Bronchial smooth muscle cell (primary cell): ENCODE data around the gene SOX15. TPM values are rescaled to one million over a fixed set of nuclear protein-coding genes. Genes with fewer than 3 reads are reported as not detected.

Experiments used
- total RNA-seq: library from RNA; depleted of rRNA; stranded (reverse); fragments of >200 nt; gene quantifications from 2 replicates; pipeline ENCODE4 v1.2.1, GENCODE V29; 2014

The SOX15 gene
- total RNA-seq: 0.17 and 0.32 TPM in 2 replicates

GRCh38 chr17:7589891-7590691 is at the start of gene SOX15:
Gene SOX15 (minus strand): TSS chr17:7590094. CDS start chr17:7589676, 418 bp downstream.

GRCh38 chr17:7629939-7630571 is 40.2 kb upstream of the SOX15 start, which contains the start of gene SHBG:
Gene SHBG (plus strand): TSS chr17:7630135. CDS start chr17:7630173, 38 bp downstream.

GRCh38 chr17:7627250-7628121 is 37.6 kb upstream of the SOX15 start, which contains the start of gene SAT2:
Gene SAT2 (minus strand): TSS chr17:7627821. CDS start chr17:7627635, 186 bp downstream.

GRCh38 chr17:7614425-7615264 is 24.8 kb upstream of the SOX15 start, which contains the start of gene FXR2:
Gene FXR2 (minus strand): TSS chr17:7614897. CDS start chr17:7614532, 365 bp downstream.

GRCh38 chr17:7583253-7584109 is 6.4 kb downstream of the SOX15 start, which contains the start of gene MPDU1:
Gene MPDU1 (plus strand): TSS chr17:7583852. CDS start chr17:7583863, 11 bp downstream.

GRCh38 chr17:7579001-7579833 is 10.7 kb downstream of the SOX15 start, which contains the start of gene CD68:
Gene CD68 (plus strand): TSS chr17:7579638. CDS start chr17:7579678, 40 bp downstream.

GRCh38 chr17:7561589-7562207 is 28.2 kb downstream of the SOX15 start, which contains the start of gene SENP3:
Gene SENP3 (plus strand): TSS chr17:7561919. CDS start chr17:7563077, 1,158 bp downstream.

GRCh38 chr17:7558544-7559319 is 31.2 kb downstream of the SOX15 start, which contains the start of gene TNFSF13:
Gene TNFSF13 (plus strand): TSS chr17:7558750. CDS start chr17:7559040, 290 bp downstream.

GRCh38 chr17:7548585-7549400 is 41.1 kb downstream of the SOX15 start, which contains the start of gene TNFSF12:
Gene TNFSF12 (plus strand): TSS chr17:7549058. CDS start chr17:7549154, 96 bp downstream.

Other genes with a start within 250 kb of the SOX15 start
- gene KCTD11, start 237.9 kb downstream of the SOX15 start, total RNA-seq: 4.6 and 5.4 TPM in 2 replicates
- not detected in 2 replicates for gene TMEM95, start 234.9 kb downstream of the SOX15 start, total RNA-seq
- gene TNK1, start 209.0 kb downstream of the SOX15 start, total RNA-seq: 0.09 and 0.32 TPM in 2 replicates
- 15.5 and 15.9 TPM in 2 replicates for gene PLSCR3, start 195.6 kb downstream of the SOX15 start, total RNA-seq
- gene TMEM256, start 186.0 kb downstream of the SOX15 start, total RNA-seq: 70.3 and 140 TPM in 2 replicates
- 6.8 and 7.1 TPM in 2 replicates for gene NLGN2, start 182.2 kb downstream of the SOX15 start, total RNA-seq
- gene SPEM1, start 169.8 kb downstream of the SOX15 start, total RNA-seq: 0.16 TPM in 1 of 2 replicates, not detected in the other
- gene SPEM2, start 164.5 kb downstream of the SOX15 start, total RNA-seq: not detected in 2 replicates
- gene SPEM3, start 161.2 kb downstream of the SOX15 start, total RNA-seq: not detected in 2 replicates
- gene TMEM102, start 154.7 kb downstream of the SOX15 start, total RNA-seq: 0.60 and 2.4 TPM in 2 replicates
- gene FGF11, start 150.6 kb downstream of the SOX15 start, total RNA-seq: 1.0 and 1.1 TPM in 2 replicates
- 8.8 and 10.1 TPM in 2 replicates for gene CHRNB1, start 145.0 kb downstream of the SOX15 start, total RNA-seq
- 12.5 and 16.4 TPM in 2 replicates for gene ZBTB4, start 110.5 kb downstream of the SOX15 start, total RNA-seq
- not detected in 2 replicates for gene SLC35G6, start 108.6 kb downstream of the SOX15 start, total RNA-seq
- gene POLR2A, start 105.7 kb downstream of the SOX15 start, total RNA-seq: 107 and 113 TPM in 2 replicates
- 7.3 and 9.1 TPM in 2 replicates for gene TNFSF12, start 41.0 kb downstream of the SOX15 start, total RNA-seq
- gene TNFSF13, start 31.3 kb downstream of the SOX15 start, total RNA-seq: 0.34 and 1.7 TPM in 2 replicates
- 51.1 and 54.5 TPM in 2 replicates for gene SENP3, start 28.2 kb downstream of the SOX15 start, total RNA-seq
- gene CD68, start 10.5 kb downstream of the SOX15 start, total RNA-seq: 21.0 and 27.6 TPM in 2 replicates
- gene MPDU1, start 6.2 kb downstream of the SOX15 start, total RNA-seq: 36.7 and 48.5 TPM in 2 replicates
- 31.5 and 35.0 TPM in 2 replicates for gene FXR2, start 24.8 kb upstream of the SOX15 start, total RNA-seq
- 55.3 and 67.3 TPM in 2 replicates for gene SAT2, start 37.7 kb upstream of the SOX15 start, total RNA-seq
- 0.26 and 0.47 TPM in 2 replicates for gene SHBG, start 40.0 kb upstream of the SOX15 start, total RNA-seq
- gene ATP1B2, start 60.8 kb upstream of the SOX15 start, total RNA-seq: not detected in 2 replicates
- 13.1 and 13.7 TPM in 2 replicates for gene TP53, start 97.4 kb upstream of the SOX15 start, total RNA-seq
- gene WRAP53, start 98.4 kb upstream of the SOX15 start, total RNA-seq: 2.7 and 4.6 TPM in 2 replicates
- 0.86 and 0.95 TPM in 2 replicates for gene EFNB3, start 115.1 kb upstream of the SOX15 start, total RNA-seq
- under 0.01 and 0.16 TPM in 2 replicates for gene DNAH2, start 127.7 kb upstream of the SOX15 start, total RNA-seq
- gene KDM6B, start 244.1 kb upstream of the SOX15 start, total RNA-seq: 5.2 and 7.7 TPM in 2 replicates